Activated CD4-positive, alpha-beta T cell treated with anti-CD3 and anti-CD28 coated beads for 24 hours (primary cell): ENCODE measurements around the gene NDC80.
"Not testable (repeated sequence)": the region's sequence is repeated elsewhere in the genome, so short reads cannot be mapped to it uniquely, and the experiment has no call there.

Source experiments
- DNase-seq, 2 donors: peaks; one replicate each; pipeline ENCODE4 v3.0.0-alpha.2; 2020; ENCODE audit warnings: low read depth in 2 of 2

NDC80 gene

DNA sequence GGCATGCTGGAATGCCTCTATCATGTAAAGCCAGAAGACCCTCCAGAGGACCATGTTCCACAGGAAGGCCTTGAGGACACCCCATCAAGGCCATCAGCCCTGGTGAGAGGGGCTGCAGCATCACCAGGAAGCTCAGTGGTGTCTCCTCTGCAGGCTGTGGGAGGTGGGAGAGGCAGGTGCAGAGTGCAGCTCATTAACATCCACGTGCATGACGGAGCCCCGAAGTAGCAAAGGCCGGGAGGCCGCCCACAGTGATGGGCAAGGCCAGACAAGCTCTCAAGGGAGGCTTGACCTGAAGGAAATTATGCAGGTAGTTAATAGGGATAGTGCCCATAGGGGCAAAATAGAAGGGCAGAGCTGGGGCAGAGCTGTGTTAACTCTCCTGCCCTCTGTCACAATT lies 53.9 kb downstream of the NDC80 start:
- DNase-seq = no peak

DNA sequence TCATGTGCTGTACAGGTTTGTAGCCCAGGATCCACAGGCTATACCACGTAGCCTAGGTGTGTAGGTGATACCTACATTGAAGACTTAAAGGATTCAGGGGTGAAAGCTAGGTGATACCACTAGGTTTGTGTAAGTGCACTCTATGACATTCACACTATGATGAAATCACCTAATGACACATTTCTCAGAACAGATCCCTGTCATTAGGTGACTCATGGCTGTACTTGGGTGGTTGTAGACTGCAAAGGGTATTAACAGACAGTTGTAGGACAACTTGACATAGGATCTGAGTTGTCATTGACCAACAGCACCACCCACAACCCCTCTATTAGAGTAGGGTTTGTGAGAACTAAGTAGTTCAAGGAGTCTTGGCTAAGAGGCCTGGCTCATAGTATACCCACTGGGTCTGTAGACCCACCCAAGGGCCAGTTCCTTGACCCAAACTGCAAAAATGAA lies 56.5 kb downstream of the NDC80 start:
- no peak for DNase-seq

GRCh38 chr18:2629003-2629402 lies 57.6 kb downstream of the NDC80 start:
- DNase-seq = no peak

DNA sequence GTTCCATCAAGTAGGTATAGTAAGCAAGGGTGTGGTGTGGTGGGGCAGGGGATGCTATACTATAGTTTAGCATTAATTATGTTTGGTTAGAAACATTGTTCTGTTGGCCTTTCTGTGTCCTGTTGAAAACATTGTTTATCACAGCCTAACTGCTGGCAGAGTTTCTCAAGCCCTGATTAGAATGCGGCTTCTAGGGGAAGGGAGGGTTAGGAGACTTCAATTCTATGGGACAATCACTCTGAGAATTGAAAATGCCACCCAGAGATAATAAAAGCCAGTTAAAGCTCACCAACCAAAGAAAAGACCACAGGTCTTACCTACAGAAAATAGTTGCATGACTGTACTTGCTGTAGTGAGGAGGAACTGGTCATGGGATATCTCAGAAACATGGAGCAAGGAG lies 64.2 kb downstream of the NDC80 start:
- no peak for DNase-seq

DNA sequence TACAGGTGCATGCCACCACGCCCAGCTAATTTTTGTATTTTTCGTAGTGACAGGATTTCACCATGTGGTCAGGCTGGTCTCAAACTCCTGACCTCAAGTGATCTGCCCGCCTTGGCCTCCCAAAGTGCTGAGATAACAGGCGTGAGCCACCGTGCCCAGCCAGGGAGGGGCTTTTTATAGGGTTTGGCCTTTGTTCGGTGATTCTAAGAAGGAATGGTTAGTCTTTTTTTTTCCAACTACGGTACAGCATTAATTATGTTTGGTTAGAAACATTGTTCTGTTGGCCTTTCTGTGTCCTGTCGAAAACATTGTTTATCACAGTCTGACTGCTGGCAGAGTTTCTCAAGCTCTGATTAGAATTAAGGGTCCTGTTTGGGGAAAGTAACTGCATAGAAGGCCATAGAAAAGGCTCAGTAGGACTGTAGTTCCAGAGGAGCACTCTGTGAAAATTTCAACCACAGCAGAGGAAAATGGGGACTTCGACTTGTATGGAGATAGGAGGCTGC lies 64.8 kb downstream of the NDC80 start:
- no peak for DNase-seq

DNA sequence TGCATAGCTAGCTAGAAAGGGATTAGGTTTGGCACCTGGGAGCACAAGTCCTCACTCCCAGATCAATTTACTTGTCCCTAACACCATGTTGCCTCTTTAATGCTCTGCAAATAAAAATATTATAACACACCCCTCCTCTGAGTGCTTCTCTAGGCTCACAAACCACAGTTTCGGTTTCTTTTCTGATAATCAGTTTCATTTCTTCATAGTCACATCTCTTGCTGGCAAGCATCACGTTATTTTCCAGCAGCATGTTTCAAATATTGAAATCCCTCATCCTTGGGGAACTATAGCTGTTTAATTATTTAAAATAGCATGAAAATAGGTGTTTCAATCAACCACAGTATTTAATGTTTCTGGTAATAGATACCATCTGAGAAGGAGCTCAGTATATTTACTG lies 70.3 kb downstream of the NDC80 start:
- DNase-seq = no peak

DNA sequence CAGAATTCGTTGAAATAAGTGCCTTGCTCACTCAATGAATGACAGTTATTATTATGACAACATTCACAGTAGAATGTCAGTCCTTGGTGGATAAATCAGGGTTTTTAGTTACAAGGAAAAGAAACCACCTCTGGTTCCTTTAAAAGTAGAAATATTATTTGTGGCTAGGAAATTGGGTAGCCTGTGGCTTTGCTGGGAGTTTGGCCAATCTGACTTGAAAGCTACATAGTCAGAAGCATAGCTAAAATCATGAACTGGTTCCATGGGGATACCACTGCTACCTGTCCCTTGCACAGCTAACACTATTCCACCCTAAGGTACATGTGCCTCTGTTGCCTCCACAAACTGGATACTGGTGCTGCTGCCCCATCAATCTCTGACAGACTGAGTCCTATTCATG lies 71.4 kb downstream of the NDC80 start:
- DNase-seq = no peak

- no peak for DNase-seq
These were observed 73.2 kb downstream of the NDC80 start for GRCh38 chr18:2644535-2644934.

GRCh38 chr18:2651981-2652380 lies 80.6 kb downstream of the NDC80 start:
- no peak for DNase-seq

DNA sequence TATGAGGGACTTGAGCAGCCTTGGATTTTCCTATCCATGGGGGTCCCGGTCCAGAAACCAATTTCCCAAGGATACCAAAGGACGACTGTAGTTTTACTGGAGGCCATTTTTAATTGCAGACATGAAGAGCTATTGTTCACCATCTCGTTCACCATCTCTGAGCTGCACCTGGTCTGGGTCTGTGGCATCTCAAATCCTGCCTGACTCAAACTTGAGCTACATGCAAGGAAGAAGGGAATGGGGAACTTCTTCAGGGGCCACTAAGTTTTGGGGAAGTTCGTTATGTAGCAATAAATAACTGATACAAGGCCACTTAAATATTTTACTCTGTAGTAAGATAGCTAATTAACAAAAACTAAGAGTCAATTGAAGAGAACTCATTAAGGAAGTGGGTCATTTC lies 82.1 kb downstream of the NDC80 start:
- DNase-seq = no peak

DNA sequence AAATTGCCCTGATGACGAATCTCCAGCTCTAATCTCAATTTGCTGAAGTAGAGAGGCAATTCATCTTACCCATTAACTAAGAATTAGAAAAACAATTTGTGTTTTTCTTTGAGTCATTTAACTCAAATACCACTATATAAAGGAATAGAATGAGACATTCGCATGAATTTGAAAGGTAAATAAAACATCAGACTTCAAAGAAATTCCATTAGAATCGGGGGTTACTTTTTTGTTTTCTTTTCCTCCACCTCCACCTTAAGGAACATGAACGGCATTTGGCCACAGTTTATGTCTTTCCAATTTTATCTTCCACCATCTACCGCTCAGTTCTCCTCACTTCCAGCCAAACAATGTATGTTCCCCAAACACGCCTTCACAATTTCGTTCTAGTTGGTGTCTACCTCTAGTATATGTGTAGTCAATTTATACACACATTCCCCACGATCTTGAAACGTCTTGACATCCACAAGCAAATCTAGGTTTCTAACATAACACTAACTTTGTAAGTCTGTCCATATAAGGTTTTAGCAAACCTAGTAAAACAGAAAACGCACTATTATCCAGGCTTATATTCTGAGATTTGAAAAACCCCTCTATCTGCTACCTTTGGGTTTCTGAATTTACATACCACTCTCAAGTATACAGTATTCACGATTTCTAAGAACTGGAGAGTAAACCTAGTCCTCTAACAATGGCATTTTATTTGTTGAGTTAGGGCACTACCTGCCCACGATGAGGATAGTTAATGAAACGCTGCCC lies 83.0 kb downstream of the NDC80 start:
- no peak for DNase-seq

DNA sequence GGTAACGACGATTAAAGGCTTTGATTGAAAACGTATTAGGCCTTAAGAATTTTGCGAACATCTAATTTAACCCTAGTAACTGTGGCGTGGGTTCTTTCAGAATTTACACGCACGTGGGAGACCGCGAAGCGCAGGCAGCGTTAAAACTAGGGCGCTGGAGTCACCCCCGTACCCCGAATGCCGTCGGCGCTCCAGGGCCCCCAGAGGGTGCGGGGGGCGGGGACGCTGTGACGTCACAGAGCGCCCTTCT lies 83.5 kb downstream of the NDC80 start:
- DNase-seq = peak; percentile 50 to 61

GRCh38 chr18:2655178-2655953 lies 84.0 kb downstream of the NDC80 start, which contains the start of gene SMCHD1:
SMCHD1 (plus strand) TSS chr18:2655726; CDS start chr18:2656076, 350 bp downstream.
- peak; percentile 91 to 93 for DNase-seq

GRCh38 chr18:2655954-2656236 lies 84.5 kb downstream of the NDC80 start:
- no peak for DNase-seq

GRCh38 chr18:2656237-2656980 lies 85.1 kb downstream of the NDC80 start:
- DNase-seq = peak in 1 of 2 donors; percentile 34

- no peak for DNase-seq
These were observed 85.7 kb downstream of the NDC80 start for GRCh38 chr18:2656981-2657512.

GRCh38 chr18:2657788-2658458 lies 86.6 kb downstream of the NDC80 start:
- no peak for DNase-seq

- DNase-seq = not testable (repeated sequence)
These were observed 89.5 kb downstream of the NDC80 start for GRCh38 chr18:2660849-2661248.

GRCh38 chr18:2662288-2662687 lies 90.9 kb downstream of the NDC80 start:
- not testable (repeated sequence) for DNase-seq

- no peak for DNase-seq
These were observed 91.6 kb downstream of the NDC80 start for GRCh38 chr18:2662990-2663389.
